ENCODE measurements around the gene CCT6B.

Gene CCT6B

DNA sequence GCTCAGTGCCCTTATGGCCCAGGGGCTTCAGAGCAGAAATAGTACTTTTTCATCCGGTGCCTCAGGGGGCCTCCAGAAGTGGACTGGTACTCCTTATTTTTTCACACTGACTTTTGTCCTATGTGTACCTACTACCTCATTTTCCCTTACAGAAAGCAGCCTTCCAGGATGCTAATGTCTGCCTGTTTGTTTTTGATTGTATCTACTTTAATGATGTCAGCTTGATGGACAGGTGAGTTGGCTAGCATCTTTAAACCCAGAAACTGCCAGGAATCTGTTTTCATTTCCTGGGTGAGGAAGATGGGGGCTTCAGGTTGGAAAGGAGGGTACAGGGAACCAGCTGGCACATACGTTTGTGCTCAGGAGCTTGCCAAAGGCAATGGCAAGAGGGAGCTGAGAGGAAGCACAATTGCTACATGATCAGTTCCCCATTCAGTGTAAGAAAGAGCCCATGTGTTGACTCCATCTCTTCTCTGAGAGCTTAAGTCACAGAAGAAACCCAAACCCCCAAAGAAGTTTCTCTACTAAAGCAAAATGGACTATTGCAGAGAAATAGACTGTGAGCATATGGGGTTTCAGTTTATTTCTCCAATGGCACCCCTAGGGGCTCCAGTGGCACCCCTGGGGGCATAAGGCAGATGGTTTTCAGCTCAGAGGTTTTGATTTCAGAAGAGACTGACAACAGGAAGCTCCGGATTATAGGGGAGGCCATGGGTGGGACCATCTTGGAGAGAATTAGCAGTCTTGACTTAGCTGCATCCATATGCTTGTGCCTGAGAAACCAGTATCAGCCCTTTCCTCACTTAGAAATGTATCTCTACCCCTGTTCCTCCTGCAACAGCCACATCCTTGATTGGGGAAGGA, 35.4 kb upstream of the CCT6B start:
- Mint-ChIP-seq H3K9me3 (no peaks in the 10 kb centered on the region), H3K4me3 (no peak overlapping the region), H3K36me3 (ENCODE audit: low read depth) (peaks cover 74% of the 10 kb centered on the region), H3K4me1 (no peaks in the 10 kb centered on the region), H3K27me3 (ENCODE audit: low read depth, poor library complexity) (no peaks in the 10 kb centered on the region), H3K27ac (no peak overlapping the region)
- DNase-seq: no peak
- TF ChIP-seq, protein P1, sequence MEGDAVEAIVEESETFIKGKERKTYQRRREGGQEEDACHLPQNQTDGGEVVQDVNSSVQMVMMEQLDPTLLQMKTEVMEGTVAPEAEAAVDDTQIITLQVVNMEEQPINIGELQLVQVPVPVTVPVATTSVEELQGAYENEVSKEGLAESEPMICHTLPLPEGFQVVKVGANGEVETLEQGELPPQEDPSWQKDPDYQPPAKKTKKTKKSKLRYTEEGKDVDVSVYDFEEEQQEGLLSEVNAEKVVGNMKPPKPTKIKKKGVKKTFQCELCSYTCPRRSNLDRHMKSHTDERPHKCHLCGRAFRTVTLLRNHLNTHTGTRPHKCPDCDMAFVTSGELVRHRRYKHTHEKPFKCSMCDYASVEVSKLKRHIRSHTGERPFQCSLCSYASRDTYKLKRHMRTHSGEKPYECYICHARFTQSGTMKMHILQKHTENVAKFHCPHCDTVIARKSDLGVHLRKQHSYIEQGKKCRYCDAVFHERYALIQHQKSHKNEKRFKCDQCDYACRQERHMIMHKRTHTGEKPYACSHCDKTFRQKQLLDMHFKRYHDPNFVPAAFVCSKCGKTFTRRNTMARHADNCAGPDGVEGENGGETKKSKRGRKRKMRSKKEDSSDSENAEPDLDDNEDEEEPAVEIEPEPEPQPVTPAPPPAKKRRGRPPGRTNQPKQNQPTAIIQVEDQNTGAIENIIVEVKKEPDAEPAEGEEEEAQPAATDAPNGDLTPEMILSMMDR (IDR thresholded peaks at IDR 0.05): no peak

DNA sequence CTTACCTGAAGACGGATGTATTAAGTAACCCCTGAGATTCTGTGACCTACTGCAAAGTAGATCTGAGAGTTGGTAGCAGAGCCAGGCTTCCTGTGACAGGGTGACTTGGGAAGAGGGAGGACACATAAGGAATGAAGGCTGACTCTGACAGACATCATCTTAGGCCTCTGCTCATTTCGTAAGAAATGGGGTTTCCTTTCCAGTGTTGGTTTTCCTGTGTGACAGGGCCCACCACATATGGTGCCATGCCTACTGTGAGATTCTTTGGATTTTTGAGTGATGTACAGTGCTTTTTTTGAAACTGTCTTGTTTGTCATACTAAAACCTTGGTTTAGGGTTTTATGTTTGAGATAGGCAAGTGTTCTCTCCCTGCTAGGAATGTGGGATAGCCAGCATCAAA, 31.8 kb upstream of the CCT6B start:
- Mint-ChIP-seq H3K4me3 (no peak overlapping the region), H3K36me3 (ENCODE audit: low read depth) (peaks cover 89% of the 10 kb centered on the region), H3K27ac (no peak overlapping the region)

DNA sequence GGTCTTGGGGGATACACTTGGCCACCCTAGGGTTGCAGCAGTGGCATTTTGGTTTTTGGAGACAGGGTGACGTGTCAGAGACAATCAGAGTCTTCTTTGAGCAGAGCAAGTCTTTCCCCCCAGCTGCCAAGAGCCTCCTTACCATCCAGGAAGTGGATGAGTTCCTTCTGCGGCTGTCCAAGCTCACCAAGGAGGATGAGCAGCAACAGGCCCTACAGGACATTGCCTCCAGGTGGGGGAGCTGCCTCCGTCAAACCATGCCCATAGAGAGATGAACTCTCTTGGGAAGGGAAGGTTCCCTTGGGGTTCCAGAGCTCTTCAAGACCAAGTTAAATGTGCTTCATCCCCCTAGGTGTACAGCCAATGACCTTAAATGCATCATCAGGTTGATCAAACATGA, 30.3 kb upstream of the CCT6B start:
- TF ChIP-seq, protein P1 (IDR thresholded peaks at IDR 0.05): no peak
- Mint-ChIP-seq H3K9me3 (no peaks in the 10 kb centered on the region), H3K36me3 (ENCODE audit: low read depth) (peaks cover 90% of the 10 kb centered on the region), H3K4me1 (no peaks in the 10 kb centered on the region), H3K27ac (no peak overlapping the region), H3K27me3 (ENCODE audit: low read depth, poor library complexity) (no peaks in the 10 kb centered on the region), H3K4me3 (no peak overlapping the region)
- DNase-seq: no peak

More for the DNA sequence above, 31.8 kb upstream of the CCT6B start:
- no peaks in the 10 kb centered on the region for H3K27me3 Mint-ChIP-seq (ENCODE audit: low read depth, poor library complexity)
- no peak for DNase-seq
- H3K9me3 Mint-ChIP-seq: no peaks in the 10 kb centered on the region
- no peaks in the 10 kb centered on the region for H3K4me1 Mint-ChIP-seq
- TF ChIP-seq, protein P1 (IDR thresholded peaks at IDR 0.05): no peak

DNA sequence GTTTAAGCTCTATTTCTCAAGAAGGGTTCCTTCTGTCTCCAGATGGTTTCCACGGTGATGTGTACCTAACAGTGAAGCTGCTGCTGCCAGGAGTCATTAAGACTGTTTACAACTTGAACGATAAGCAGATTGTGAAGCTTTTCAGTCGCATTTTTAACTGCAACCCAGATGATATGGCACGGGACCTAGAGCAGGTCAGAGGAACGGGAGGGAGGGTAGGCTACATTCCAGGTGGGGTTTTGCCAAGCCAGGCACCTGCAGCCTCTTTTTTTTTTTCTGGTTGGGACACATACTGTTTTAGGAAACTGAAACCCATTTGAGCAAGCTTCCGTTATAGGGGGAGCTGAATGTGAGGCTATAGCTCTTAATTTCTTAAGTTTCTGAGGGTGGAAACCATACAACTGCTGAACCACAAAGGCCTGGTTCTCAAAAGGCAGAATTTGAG, 29.7 kb upstream of the CCT6B start:
- peaks cover 90% of the 10 kb centered on the region for H3K36me3 Mint-ChIP-seq (ENCODE audit: low read depth)
- H3K4me3 Mint-ChIP-seq: no peak overlapping the region
- TF ChIP-seq, protein P1 (IDR thresholded peaks at IDR 0.05): no peak
- no peaks in the 10 kb centered on the region for H3K27me3 Mint-ChIP-seq (ENCODE audit: low read depth, poor library complexity)
- H3K27ac Mint-ChIP-seq: no peak overlapping the region
- no peak for DNase-seq
- H3K9me3 Mint-ChIP-seq: no peaks in the 10 kb centered on the region
- no peaks in the 10 kb centered on the region for H3K4me1 Mint-ChIP-seq

DNA sequence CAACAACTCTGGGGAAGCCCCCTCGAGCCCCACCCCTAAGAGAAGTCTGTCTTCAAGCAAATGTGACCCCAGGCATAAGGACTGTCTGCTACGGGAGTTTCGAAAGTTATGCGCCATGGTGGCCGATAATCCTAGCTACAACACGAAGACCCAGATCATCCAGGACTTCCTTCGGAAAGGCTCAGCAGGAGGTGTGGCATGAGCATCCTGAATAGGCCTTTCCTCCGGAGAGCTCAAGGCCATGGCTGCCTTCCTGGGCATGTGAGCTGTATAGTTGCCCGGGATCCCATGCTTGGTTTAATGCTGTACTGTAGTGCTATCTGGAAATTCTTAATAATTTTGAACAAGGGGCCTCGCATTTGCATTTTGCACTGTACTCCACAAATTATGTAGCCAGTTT, 28.2 kb upstream of the CCT6B start:
- Mint-ChIP-seq H3K27ac (no peak overlapping the region), H3K4me3 (no peak overlapping the region), H3K36me3 (ENCODE audit: low read depth) (peaks cover 90% of the 10 kb centered on the region), H3K4me1 (peaks cover 11% of the 10 kb centered on the region), H3K9me3 (no peaks in the 10 kb centered on the region), H3K27me3 (ENCODE audit: low read depth, poor library complexity) (no peaks in the 10 kb centered on the region)
- TF ChIP-seq, protein P1 (IDR thresholded peaks at IDR 0.05): no peak
- no peak for DNase-seq

DNA sequence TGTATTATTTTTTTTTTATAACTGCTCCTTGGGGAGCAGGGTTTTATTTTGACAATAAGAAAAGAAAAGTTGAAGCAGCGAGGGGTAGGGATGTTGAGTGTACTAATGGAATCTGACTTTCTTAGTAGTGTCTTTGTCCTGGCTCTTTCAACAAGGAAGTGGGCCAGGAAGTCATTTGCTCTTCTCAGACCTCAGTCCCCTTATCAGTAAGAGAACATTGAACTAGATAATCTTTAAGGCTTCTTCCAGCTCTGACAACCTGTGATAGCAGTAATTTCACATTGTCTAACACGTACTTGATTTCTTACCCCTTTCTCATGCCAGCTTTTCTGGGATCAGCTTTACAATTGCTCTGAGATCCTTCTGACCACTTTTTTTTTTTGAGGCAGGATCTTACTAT, 27.4 kb upstream of the CCT6B start:
- DNase-seq: no peak
- Mint-ChIP-seq H3K4me3 (no peak overlapping the region), H3K36me3 (ENCODE audit: low read depth) (peaks cover 92% of the 10 kb centered on the region), H3K9me3 (no peaks in the 10 kb centered on the region), H3K27ac (no peak overlapping the region), H3K4me1 (peaks cover 19% of the 10 kb centered on the region), H3K27me3 (ENCODE audit: low read depth, poor library complexity) (no peaks in the 10 kb centered on the region)
- TF ChIP-seq, protein P1 (IDR thresholded peaks at IDR 0.05): no peak
